Activated naive CD4-positive, alpha-beta T cell (primary cell): ENCODE measurements around the gene KCNIP3.
"Not testable (repeated sequence)": the region's sequence is repeated elsewhere in the genome, so short reads cannot be mapped to it uniquely, and the experiment has no call there.

Experiments
- DNase-seq, 4 experiments: peaks; one replicate each; lab custom pipeline; 2025; lab: John Stamatoyannopoulos, UW

Gene KCNIP3

GRCh38 chr2:95415138-95415537, 118.0 kb downstream of the KCNIP3 start:
- not testable (repeated sequence) for DNase-seq

DNA sequence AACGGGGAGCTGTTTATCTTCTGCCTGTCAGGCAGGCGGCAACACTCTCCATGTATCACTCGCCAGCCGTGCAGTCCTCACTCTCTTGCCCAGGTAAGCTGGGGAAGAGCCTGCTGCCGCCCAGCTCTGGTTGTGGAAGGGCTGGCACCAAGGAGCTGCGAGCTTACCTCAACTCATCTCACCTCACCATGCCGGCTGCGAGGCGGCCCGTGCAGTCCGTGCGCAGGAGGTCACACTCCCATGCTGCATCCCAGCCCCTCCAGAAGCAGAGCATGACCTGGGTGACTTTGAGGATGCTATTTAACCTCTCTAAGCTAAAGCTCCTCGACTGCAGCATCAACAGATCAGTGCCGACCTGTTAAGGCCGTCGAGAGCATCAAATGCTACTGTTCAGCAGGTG, 118.4 kb downstream of the KCNIP3 start:
- not testable (repeated sequence) for DNase-seq

- DNase-seq = not testable (repeated sequence)
These were observed 130.2 kb downstream of the KCNIP3 start for GRCh38 chr2:95427196-95427867.

GRCh38 chr2:95429748-95430467, 132.8 kb downstream of the KCNIP3 start:
- DNase-seq = not testable (repeated sequence)

- DNase-seq = not testable (repeated sequence)
These were observed 136.2 kb downstream of the KCNIP3 start for GRCh38 chr2:95433373-95433772.

- not testable (repeated sequence) for DNase-seq
These were observed 136.8 kb downstream of the KCNIP3 start for GRCh38 chr2:95433973-95434372.

DNA sequence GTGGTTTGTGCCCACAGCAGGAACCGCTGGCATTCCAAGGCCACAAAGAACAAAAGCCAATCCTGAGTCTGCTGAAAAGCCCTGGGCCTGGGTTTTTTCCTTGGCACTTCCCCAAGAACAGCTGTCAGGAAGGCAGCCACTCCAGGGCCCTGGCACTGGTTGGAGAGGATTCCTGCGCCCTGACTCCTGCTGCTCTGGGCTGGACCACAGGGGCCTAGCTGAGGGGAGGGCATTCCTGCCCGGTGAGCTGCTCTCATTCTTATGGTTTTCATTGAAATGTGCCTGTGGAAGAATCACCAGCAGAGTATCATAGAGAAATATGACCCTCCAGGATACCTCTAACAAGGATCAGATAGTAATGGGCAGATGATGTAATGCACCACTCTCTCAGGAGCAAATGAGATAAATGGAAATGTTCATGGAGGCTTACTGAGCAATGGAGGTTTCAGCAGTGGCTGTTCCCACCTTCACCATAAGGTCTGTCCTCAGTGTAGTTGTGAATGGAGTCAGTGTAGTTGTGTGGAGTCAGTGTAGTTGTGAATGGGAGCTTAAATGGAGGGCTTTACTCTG, 137.4 kb downstream of the KCNIP3 start:
- not testable (repeated sequence) for DNase-seq

- not testable (repeated sequence) for DNase-seq
These were observed 138.2 kb downstream of the KCNIP3 start for GRCh38 chr2:95435162-95435871.
